MV-4-11 (cell line): ENCODE data around the gene GSTA2.
"Not testable (repeated sequence)": the region's sequence is repeated elsewhere in the genome, so short reads cannot be mapped to it uniquely, and the experiment has no call there.

Experiments used
- DNase-seq: peaks from one replicate; lab custom pipeline; 2025; lab: John Stamatoyannopoulos, UW

Gene GSTA2

DNA sequence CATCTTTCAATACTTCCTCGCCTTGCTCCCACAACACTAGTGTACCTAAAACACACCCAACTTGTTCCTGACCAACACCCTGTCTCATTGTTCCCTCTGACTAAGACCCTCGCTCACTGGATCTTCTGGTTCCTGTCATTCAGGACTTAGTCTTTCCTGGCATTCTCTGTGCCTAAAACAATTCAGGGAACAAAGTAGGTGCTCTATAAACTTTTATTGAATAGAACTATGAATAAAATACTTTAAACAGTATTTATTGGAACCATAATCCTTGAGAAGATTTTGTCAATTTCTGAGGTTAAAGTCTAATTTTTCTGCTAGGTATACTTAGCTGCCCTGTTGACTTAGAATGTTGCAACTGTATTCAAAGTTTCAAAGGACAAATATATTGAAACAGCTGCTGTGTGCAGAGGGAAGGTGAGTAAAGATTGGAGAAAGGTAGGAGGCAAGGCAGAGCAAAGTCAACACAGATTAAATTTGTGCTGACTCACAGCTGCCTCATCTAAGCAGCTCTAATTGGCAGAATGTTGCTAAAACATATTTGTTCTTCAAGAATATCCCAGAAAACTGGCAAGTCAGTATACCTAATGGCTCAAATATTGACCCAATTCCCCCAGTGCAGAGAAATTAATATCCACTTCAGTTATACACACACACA is 37.6 kb downstream of the GSTA2 start:
- DNase-seq: no peak

GRCh38 chr6:52725143-52725534 is 38.1 kb downstream of the GSTA2 start:
- DNase-seq: no peak

DNA sequence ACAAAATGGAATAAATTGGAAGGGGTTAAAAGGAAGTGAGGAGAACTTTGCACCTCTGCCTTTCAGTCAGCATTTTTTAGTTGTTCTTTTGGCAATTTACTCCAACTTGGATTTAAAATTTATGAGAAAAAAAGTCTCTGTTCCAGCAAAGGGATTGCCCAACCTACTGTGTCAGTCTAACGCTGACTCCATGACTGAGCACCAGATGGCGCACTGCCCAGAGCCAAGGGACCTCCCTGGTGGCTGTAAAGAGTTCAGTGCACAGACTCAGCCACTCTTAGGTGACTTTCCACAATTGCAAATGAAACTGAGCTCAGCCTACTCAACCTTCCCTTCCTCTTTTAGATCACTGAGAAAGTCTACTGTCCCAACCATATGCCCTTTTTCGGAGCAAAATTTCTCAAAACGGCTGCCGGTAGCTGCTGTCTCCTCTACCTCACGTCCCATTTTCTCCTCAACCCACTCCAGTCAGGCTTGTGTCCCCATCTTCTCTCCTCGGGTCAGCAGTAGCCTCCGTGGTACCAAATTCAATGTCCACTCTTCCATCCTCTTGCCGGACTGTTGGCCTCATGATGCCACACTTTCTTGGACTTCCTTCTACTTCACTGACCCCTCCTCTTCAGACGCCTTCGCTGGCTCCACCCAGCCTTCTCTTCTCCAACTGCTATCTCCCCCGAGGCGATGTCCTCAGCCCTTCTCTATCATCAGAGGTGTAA is 38.7 kb downstream of the GSTA2 start:
- peak; percentile 86 for DNase-seq

GRCh38 chr6:52724042-52724405 is 39.3 kb downstream of the GSTA2 start:
- no peak for DNase-seq

DNA sequence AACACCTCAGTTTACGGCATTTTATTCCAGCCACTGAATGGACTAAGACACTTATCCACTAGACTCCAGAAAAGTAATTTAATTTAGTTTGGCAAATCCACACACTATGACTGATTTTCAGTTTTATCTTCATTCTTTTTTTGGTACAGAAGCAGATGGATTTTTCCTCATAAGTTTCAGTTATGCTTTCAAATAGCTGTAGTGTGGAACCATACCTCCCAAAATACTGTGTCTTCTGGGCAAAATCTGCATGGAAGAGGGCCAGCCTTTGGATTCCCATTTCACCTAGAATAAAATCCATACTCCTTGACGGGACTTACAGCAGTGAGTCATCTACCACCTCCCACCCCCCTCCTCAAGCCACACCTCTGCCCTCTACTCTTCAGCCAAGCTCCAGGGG is 43.0 kb downstream of the GSTA2 start:
- DNase-seq: no peak

DNA sequence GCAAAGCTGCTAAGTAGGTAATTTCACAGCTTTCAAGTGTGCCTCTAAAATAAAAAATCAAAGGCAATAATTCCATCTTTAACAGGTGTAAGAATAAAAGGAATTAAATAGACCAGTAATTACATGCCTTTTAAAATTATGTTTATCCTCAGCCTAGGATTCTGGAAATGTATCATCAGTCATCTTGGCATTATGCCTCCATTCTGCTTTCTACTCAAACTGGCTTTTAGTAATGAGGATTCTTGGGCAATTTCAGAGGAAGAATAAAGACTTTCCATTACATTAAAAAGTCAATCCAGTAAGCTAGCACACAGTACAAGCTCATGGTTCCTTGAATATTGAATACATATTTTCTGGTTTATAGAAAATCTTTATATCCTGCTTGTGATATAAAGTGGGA is 44.7 kb downstream of the GSTA2 start:
- DNase-seq: no peak

GRCh38 chr6:52714761-52715160 is 48.5 kb downstream of the GSTA2 start:
- not testable (repeated sequence) for DNase-seq

GRCh38 chr6:52712136-52712535 is 51.1 kb downstream of the GSTA2 start:
- no peak for DNase-seq

DNA sequence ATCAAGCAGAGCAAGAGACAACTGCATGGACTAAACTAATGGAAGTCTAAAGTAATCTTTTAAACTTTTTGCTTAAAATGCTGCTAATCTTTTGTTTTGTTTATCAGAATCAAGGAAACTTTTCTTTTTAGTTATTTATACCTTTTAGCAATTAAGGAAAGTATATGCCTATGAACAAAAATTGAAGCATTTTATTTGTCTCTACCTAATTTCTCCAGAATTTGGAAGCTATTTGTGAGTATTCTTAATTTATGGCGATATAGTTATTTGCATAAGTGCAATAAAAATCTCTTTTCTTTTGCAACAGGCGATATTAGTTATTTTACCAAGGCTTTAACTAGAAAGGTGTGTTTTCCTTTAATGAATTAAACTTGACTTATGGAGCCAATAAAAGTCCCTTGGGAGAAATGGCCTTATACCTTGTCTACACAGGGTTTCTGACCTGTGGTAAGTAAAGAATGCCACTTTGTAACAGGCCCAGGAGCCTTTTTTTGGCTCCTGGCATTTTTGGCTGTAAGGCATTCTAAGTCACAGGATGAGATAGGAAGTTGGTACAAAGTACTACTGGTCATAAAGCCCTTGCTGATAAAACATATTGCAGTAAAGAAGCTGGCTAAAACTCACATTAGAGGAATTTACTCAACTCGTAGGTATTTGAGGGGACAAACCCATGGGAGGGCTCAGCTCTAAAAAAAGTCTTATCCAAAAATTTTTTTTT is 55.2 kb downstream of the GSTA2 start:
- no peak for DNase-seq

- no peak for DNase-seq
Observed at GRCh38 chr6:52706001-52706400, 57.3 kb downstream of the GSTA2 start.

- not testable (repeated sequence) for DNase-seq
Observed at GRCh38 chr6:52704781-52705502, 58.3 kb downstream of the GSTA2 start.

- peak; percentile 54 for DNase-seq
Observed at GRCh38 chr6:52704060-52704459, 59.2 kb downstream of the GSTA2 start.
